ENCODE results near the gene MAGI2.
"Not testable (repeated sequence)": the region's sequence is repeated elsewhere in the genome, so short reads cannot be mapped to it uniquely, and the experiment has no call there.

MAGI2 gene

DNA sequence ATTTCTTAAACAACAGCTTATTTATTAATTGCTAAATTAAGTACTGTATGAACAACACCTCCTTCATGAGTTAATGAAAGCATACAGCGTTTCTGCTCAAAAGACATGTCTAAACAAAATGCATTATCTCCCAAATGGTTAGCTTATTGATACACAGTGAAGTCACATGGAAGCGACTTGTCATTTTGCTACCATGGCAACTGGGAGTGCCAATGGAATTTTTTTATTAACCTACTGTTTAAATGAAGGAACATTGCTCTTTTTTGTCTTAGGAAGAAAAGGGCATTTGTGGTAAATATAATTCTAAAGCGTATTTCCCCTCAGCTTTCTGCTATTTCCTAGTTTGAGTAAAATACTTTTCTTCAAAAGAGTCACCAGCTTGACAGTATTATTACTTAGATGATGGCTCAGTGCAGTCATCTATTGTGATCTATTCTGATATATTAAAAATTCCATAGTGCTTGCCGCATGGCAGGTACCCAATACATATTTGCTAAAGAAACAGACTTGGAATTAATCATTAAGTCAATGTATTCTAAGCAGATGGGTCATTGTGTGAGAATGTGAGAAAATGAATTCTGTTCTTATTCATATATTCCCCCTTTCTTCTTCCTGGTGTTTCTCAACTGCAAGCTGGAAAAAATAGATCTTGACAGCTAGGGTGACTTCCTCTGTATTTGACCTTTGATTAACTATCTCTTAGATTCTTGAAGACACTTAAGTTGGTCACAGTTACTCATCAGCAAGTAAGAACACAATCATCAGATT, 818.3 kb downstream of the MAGI2 start:
- DNase-seq (ENCODE audit: low read depth): no peak

DNA sequence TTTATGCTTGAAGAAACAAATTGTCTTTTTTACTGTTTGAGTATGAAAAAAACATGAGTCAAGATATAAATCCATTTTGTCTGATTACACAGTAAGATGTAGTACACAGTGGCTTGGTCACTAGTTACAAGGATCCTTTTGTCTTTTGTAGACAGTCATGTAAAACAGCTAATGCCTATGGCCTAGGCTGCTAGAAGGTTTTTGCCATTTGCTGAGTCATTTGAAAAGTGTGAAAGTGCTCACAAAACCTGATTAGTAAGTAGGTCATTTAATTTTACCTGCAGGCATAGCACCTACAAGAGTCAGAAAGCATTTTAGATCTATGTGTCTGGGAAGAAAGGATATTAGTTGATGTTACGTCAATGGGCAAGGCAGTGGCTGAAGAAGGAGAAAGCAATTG, 819.4 kb downstream of the MAGI2 start:
- DNase-seq (ENCODE audit: low read depth): no peak

DNA sequence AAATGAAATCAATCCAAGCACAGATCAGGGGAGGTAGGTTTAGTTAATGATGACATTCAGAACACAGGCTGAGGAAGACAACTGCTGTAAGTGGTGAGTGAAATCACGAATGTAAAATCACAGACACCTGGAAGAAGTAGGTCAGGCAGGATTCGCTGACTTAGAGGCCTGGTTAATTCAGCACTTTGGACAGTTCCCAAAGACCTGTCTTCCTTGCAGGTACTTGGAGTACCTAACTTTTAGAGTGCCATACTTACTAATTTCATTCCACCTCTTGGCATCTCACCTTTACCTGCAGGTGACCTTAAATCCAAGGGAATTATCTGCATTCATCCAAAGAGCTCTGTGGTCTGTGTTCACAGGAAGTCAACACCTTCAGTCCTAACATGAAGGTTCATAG, 832.5 kb downstream of the MAGI2 start:
- no peak for DNase-seq (ENCODE audit: low read depth)

DNA sequence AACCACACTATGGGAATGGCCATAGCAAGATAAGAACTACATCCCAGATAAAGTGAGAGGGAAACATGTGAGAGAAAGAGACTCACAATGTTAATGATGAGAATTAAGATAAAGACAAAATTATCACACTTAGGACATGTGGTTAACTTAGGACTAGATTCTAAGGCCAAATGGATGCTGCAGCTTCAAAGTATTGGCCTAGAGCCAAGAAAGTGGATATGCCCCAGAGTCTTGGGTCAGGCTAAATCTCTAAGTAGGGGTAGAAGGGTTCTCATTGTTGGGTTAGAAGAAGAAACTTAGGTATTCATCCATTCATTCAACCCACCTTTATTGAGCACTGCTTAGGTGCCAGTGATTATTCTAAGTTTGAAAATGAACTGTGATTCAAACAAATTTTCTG, 836.9 kb downstream of the MAGI2 start:
- DNase-seq (ENCODE audit: low read depth): no peak

GRCh38 chr7:78609281-78609680, 844.2 kb downstream of the MAGI2 start:
- DNase-seq (ENCODE audit: low read depth): no peak

DNA sequence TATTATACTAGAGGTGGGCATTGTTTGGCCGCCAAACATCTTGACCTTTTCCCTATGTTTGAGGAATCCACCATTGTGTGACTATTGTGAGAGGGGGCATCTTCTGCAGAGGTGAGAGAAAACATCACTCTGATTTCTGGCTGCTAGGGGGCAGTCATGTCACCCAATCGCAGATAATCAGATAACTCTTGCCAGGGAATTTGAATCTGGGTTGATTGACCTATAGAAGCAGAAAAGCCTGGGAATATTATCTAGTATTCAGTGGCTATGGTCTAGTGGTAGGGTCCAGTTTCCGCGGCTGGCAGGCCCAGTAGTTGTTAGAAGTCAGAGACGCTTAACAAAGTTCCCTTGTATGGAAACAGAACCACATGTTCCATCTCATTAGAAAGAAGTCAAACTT, 846.4 kb downstream of the MAGI2 start:
- no peak for DNase-seq (ENCODE audit: low read depth)

GRCh38 chr7:78605119-78605518, 848.3 kb downstream of the MAGI2 start:
- no peak for DNase-seq (ENCODE audit: low read depth)

- no peak for DNase-seq (ENCODE audit: low read depth)
These were observed 851.7 kb downstream of the MAGI2 start for GRCh38 chr7:78601728-78602127.

DNA sequence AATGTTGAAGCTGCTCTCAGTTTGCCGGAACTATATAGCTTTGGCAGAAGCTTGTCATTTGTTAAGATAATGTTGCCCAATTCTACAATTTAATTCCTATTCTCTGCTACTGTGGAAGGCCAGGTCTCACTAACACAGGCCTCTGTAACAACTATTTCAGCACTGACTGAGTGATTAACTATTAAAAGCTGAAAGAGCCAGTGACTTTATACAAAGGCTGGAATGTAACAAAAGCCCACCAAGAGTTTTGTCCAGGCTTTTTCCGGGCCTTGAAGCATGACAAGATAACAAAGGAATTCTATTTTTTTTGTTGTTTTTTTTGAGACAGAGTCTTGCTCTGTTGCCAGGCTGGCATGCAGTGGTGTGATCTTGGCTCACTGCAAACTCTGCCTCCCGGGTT, 859.3 kb downstream of the MAGI2 start:
- DNase-seq (ENCODE audit: low read depth): no peak

DNA sequence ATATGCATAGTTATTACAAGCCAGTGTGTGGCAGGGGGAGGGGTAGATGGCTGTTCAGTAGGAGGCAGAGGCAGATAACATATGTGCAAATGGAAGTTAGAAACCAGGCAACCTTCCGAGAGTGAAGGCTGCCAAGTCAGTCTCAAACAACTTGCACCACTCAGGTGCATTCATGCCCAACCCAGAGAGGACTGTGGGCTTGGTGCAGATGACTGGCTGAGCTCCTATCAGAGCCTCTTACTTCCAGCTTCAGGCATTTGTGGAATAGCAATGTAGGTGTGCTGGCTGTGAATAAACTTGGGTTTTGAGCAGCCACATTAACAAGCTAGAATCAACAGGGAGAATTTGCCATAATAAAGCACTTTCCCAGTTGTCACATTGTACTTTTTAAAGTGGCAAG, 865.1 kb downstream of the MAGI2 start:
- DNase-seq (ENCODE audit: low read depth): no peak

DNA sequence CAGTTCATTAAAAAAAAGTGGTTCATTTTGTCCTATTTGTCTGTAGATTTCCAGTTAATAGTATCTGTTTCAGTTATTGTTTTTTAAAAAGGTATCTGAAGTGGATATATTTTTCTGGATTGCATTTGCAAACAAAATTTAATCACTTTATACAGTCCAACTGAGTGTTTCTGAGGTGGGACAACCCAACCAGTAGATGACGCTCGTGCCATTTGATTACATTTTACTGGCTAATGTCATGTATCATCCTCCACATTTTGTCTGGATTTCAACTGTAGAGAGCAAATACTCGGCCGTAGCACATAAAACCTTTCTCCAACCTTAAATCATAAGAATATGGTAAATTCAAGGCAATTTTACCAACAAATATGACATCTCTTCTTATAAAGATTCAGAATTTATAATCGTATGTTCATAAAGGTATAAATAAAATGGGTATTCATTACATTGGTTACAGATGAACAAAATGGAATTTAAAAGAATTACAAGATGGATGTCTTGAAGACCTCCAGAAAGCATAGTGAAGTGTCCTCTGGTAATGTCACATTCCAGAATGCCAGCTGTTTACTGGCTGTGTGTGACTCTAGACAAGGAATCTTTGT, 865.9 kb downstream of the MAGI2 start:
- DNase-seq (ENCODE audit: low read depth): no peak

GRCh38 chr7:78585980-78586379, 867.5 kb downstream of the MAGI2 start:
- DNase-seq (ENCODE audit: low read depth): no peak

- no peak for DNase-seq (ENCODE audit: low read depth)
These were observed 874.8 kb downstream of the MAGI2 start for GRCh38 chr7:78578686-78579085.

DNA sequence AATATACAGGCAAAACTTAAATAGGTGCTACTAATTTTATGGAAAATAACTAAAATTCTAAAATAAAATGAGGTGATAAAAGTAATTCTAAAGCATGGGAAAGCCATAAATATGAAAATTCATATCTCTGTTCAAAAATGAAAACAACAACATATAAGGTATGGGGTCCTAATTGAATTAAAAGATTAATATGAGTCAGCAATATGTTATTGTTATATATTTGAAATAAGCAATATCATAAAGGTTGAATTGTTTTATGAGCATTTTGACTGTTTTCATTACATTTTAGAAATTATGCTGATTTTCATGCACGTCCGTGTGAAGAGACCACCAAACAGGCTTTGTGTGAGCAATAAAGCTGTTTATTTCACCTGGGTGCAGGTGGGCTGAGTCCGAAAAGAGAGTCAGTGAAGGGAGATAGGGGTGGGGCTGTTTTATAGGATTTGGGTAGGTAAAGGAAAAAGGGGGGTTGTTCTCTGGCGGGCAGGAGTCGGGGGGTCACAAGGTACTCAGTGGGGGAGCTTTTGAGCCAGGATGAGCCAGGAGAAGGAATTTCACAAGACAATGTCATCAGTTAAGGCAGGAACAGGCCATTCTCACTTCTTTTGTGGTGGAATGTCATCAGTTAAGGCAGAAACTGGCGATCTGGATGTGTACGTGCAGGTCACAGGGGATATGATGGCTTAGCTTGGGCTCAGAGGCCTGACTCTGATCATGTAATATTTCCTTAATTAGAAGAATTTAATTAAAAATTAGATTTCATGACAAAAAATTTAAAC, 876.1 kb downstream of the MAGI2 start:
- not testable (repeated sequence) for DNase-seq (ENCODE audit: low read depth)

GRCh38 chr7:78576236-78576635, 877.2 kb downstream of the MAGI2 start:
- DNase-seq (ENCODE audit: low read depth): no peak

DNA sequence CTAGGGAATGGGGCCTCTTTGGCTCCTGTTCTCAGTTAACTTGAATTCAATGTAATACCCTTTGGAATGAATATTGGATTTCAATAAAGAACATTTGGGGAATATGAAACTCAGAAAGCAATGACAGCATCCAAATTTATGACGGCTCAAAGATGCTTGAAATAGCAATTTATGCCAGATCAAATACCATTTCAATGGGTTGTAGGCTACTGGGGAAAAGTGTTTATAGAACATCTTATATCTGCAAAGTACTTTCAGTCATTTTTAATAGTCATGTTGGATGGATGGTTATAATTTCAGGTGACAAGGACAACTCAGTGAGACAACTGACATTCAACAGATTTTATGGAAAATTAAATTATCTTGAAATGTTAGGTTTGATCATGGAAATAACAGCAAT, 882.2 kb downstream of the MAGI2 start:
- no peak for DNase-seq (ENCODE audit: low read depth)

DNA sequence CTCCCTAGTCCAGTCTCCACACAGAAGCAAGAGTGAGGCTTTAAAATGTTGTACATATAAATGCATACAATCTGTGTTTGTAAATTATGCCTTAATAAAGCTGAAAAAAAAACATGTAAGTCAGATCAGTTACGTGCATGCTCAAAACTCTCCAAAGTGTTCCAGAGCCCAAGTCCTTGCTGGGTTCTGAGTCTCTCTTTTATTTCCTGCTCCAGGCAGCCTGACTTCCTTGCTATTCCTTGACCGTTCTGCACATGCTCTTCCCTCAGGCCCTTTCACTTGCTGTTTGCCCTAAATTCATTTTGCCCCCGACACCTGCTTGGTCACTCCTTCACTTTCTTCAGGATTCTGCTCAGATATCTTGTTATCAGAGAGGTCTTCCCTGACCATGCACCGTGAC, 884.8 kb downstream of the MAGI2 start:
- no peak for DNase-seq (ENCODE audit: low read depth)

DNA sequence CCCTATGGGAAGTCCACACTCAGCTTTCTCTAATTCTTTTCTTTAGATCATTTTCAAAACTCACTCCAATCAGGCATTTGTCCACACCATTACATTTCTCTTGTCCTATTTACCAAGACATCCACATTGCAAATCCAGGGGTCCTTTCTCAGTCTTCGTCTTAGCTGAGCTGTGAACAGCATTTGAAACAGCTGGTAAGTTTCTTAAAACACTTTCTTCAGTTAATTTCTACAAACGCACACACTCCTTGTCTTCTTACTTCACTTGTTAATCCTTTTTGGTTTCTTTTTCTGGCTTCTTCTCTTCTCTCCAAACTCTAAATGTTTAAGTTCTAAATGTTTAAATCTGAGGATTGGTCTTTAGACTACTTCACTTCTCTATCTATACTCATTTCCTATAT, 885.6 kb downstream of the MAGI2 start:
- no peak for DNase-seq (ENCODE audit: low read depth)

GRCh38 chr7:78565784-78566183, 887.7 kb downstream of the MAGI2 start:
- no peak for DNase-seq (ENCODE audit: low read depth)

DNA sequence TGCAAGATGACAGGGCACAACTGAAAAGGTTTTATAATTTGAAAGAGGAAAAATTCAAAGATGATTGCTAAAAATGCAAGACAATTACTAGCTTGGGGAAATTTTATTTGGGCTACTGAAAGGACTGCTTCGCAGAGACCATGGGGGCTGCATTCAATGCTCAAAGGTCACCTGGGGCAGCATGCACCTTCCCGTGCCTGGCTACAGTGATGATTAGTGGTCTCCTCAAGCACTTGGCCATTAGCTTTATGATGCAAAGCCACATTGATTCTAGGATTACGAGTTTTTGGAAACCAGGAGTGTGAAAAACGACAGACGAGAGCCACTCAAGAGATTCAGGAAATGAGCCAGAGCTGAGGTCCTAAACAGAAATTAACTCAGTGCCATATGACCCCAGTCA, 890.3 kb downstream of the MAGI2 start:
- DNase-seq (ENCODE audit: low read depth): no peak

- DNase-seq (ENCODE audit: low read depth): no peak
These were observed 891.3 kb downstream of the MAGI2 start for GRCh38 chr7:78562191-78562590.

- no peak for DNase-seq (ENCODE audit: low read depth)
These were observed 894.9 kb downstream of the MAGI2 start for GRCh38 chr7:78558566-78558965.

DNA sequence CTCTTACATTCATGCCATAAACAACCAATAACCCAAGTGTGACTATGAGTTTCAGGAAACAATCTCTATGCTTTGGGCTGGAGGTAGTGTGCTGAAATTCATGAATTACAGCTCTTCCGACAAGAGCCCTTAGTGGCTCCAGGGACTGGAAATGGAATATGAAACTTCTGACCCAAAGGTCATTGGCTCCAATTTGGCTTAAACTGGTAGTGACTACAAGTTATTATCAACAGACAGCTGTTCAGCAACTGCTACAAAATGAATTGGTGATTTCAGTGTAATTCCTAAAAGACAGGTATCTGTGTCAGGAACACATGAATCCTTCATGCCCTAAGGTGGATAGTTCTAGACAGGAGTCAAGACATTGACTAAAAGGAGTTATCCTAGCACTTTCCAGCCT, 909.5 kb downstream of the MAGI2 start:
- no peak for DNase-seq (ENCODE audit: low read depth)
